Vagina (tissue), 2 donors: ENCODE results near the gene ETS1. TPM values are rescaled to one million over a fixed set of nuclear protein-coding genes. Genes with fewer than 3 reads are reported as not detected.

Source experiments
- DNase-seq, 2 donors: peaks; one replicate each; pipeline ENCODE4 v3.0.0-alpha.2; 2017; ENCODE audit errors: extremely low spot score in 2 of 2
- H3K27ac ChIP-seq: fragments of 200-600 bp; sonication (generic); one replicate; pipeline ENCODE4 v1.5.1; 2019
- H3K27me3 ChIP-seq: fragments of 200-600 bp; sonication (generic); one replicate; pipeline ENCODE4 v1.5.1; 2019
- H3K36me3 ChIP-seq, 2 donors: fragments of 200-600 bp; sonication (generic); one replicate each; pipeline ENCODE4 v1.5.1; 2017 to 2019
- H3K4me1 ChIP-seq: fragments of 200-600 bp; sonication (generic); one replicate; pipeline ENCODE4 v1.5.1; 2019
- H3K4me3 ChIP-seq, 2 donors: fragments of 200-600 bp; sonication (generic); 1 replicate in 1 of 2; 2 replicates in 1 of 2; pipeline ENCODE4 v1.5.1; 2016 to 2019
- H3K9me3 ChIP-seq: fragments of 200-600 bp; sonication (generic); one replicate; pipeline ENCODE4 v1.5.1; 2019
- POLR2A ChIP-seq, 2 donors: fragments of 450-650 bp; IDR thresholded peaks; one replicate each; pipeline ENCODE4 v1.6.1; 2017; ENCODE audit warnings: antibody characterized with exemption in 2 of 2, mild to moderate bottlenecking in 2 of 2, moderate library complexity in 2 of 2
- POLR2AphosphoS5 ChIP-seq, 2 donors: sonication (generic); formaldehyde crosslinking; IDR thresholded peaks; one replicate each; pipeline ENCODE4 v1.9.0; 2017; ENCODE audit warnings: antibody characterized with exemption in 2 of 2, mild to moderate bottlenecking in 2 of 2, low read depth in 1 of 2; ENCODE audit not compliant: insufficient read depth in 1 of 2
- intact Hi-C: fragments of 100-400 bp; cut with DNase I; formaldehyde crosslinking; loops from one replicate; pipeline ENCODE4 v1.15.1; 2023
- total RNA-seq: library from RNA; depleted of rRNA; stranded (reverse); fragments of >200 nt; gene quantifications from one replicate; pipeline ENCODE4 v1.2.3, GENCODE V29; 2016
- TF ChIP-seq, protein P1 (sequence below), 3 experiments: fragments of 450-650 bp in 2 of 3; fragments of 200-600 bp in 1 of 3; sonication (generic) in 1 of 3; IDR thresholded peaks; one replicate each; pipeline ENCODE4 v1.5.1; 2017 to 2019; ENCODE audit warnings: antibody characterized with exemption in 3 of 3, mild to moderate bottlenecking in 2 of 3, moderate library complexity in 2 of 3

The ETS1 gene
- total RNA-seq, 1 donor from 2014 or later, result 51.6 TPM

DNA sequence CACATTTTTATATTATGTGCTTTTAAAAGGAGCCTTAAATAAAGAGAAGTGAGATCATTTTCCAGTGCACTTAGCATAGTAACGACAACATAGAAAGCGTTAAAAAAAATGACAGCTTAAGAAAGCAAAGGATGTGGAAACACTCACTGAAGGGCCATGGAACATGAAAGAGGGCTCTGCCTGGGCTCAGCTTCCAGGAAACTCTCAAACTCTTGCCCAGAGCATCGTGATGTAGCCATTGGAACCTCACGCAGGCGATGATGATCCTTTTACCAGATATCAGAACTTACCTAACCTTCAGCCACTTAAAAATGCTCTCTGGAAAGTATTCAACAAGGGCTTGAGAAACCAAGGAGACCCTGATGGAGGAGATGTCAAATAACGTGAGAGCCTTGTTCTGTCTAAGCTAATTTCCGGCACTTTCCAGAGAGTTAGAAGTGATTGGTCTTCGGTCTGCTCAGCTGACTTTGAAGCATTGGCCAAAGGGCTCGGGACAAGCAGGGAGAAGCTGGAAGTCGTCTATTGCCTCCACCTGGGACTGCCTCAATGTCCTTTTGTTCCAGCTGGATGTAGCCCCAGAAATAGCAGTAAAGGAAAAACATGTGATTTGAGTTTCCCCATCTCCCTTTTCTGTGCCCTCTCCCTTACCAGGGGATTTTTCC, 21.5 kb upstream of the ETS1 start:
- Histone ChIP-seq H3K9me3 (no peaks in the 10 kb centered on the region), H3K36me3 (no peaks in the 10 kb centered on the region), H3K4me3 (no peak overlapping the region), H3K4me1 (peaks cover 15% of the 10 kb centered on the region), H3K27me3 (no peaks in the 10 kb centered on the region), H3K27ac (no peak overlapping the region)
- intact Hi-C loops, result no loop called here
- no peak for DNase-seq
- TF ChIP-seq POLR2A (IDR thresholded peaks at IDR 0.05) (no peak), POLR2AphosphoS5 (IDR thresholded peaks at IDR 0.05; ENCODE audit: insufficient read depth in 1 of 2, low read depth in 1 of 2) (no peak)
- TF ChIP-seq, protein P1, sequence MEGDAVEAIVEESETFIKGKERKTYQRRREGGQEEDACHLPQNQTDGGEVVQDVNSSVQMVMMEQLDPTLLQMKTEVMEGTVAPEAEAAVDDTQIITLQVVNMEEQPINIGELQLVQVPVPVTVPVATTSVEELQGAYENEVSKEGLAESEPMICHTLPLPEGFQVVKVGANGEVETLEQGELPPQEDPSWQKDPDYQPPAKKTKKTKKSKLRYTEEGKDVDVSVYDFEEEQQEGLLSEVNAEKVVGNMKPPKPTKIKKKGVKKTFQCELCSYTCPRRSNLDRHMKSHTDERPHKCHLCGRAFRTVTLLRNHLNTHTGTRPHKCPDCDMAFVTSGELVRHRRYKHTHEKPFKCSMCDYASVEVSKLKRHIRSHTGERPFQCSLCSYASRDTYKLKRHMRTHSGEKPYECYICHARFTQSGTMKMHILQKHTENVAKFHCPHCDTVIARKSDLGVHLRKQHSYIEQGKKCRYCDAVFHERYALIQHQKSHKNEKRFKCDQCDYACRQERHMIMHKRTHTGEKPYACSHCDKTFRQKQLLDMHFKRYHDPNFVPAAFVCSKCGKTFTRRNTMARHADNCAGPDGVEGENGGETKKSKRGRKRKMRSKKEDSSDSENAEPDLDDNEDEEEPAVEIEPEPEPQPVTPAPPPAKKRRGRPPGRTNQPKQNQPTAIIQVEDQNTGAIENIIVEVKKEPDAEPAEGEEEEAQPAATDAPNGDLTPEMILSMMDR (IDR thresholded peaks at IDR 0.05), result no peak

DNA sequence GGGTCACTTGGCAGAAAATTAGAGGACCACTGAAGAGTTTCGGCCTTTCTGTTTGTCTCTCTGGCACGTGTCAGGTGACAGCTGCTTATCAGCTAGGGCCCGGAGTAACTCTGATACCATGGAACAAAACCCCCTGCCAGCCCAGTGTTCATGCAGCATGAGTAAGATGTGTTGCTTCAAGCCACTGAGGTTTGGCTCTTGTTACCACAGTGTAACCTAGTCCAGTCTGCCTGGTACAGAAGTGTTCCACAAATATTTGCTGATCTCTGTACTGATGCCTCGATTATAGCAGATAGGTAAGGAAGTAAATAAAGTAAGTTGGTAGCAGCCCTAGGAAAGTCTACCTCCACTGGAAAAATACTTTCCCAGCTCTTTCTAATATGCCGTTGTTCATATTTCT, 20.5 kb upstream of the ETS1 start:
- intact Hi-C loops, result no loop called here
- H3K4me3 ChIP-seq, result no peak overlapping the region
- no peaks in the 10 kb centered on the region for H3K36me3 ChIP-seq
- no peak for DNase-seq
- no peak for TF ChIP-seq POLR2AphosphoS5 (IDR thresholded peaks at IDR 0.05; ENCODE audit: insufficient read depth in 1 of 2, low read depth in 1 of 2)
- TF ChIP-seq POLR2A (IDR thresholded peaks at IDR 0.05), result no peak
- TF ChIP-seq, protein P1 (IDR thresholded peaks at IDR 0.05), result no peak
- peaks cover 15% of the 10 kb centered on the region for H3K4me1 ChIP-seq
- no peaks in the 10 kb centered on the region for H3K9me3 ChIP-seq
- no peaks in the 10 kb centered on the region for H3K27me3 ChIP-seq
- no peak overlapping the region for H3K27ac ChIP-seq

DNA sequence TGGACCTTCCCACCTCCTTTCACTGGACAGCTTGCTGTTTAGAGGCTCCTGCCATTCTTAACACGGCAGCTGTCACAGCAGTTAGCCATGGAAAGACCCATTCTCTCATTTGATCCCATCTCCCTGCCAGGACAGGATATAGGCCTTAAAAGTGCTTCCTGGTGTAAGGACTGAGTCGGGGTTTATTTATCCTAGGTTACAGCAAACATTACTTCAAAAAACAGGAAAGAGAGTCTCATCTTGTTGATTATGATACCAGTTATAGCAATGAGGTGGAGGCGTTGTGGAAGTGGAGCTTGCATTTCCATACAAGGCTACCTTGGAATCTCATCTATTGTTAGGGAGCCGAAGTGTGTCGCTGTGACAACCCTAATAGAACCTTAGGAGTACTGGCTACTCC, 17.4 kb upstream of the ETS1 start:
- Histone ChIP-seq H3K4me1 (no peaks in the 10 kb centered on the region), H3K27ac (no peak overlapping the region), H3K9me3 (no peaks in the 10 kb centered on the region), H3K4me3 (no peak overlapping the region), H3K36me3 (no peaks in the 10 kb centered on the region), H3K27me3 (no peaks in the 10 kb centered on the region)
- no peak for DNase-seq
- intact Hi-C loops, result no loop called here
- TF ChIP-seq, protein P1 (IDR thresholded peaks at IDR 0.05), result no peak
- TF ChIP-seq POLR2A (IDR thresholded peaks at IDR 0.05), result no peak
- TF ChIP-seq POLR2AphosphoS5 (IDR thresholded peaks at IDR 0.05; ENCODE audit: insufficient read depth in 1 of 2, low read depth in 1 of 2), result no peak

DNA sequence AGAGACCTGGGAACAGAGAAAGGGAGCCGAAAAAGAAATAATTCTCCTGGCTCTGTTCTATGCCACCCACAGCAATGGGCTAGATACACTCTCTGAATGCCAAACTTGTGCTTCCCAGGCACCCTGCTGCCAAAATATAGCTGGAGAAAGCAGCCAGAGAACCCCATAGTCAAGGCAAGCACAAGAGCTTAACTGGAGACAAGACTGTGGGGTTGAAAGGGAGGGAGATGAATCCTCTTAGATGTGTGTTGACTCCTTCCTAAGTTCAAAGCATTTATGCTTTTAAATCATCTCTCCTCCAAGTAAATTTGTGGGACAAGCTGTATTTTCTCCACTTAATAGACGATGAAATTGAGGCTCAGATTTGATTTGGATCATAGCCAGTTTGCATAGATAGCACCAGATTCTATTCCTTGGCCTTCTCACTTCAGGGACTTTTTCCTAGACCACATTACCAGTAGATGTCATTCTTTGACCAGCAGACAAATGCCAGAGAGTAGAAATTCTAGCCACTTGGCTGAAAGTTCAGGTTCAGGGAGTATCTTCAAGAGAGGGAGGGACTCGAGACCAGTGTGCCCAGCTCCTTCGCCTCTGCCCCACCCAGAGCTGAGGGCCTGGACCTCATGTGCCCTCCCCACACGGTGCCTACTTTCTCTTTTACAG, 16.5 kb upstream of the ETS1 start:
- TF ChIP-seq, protein P1 (IDR thresholded peaks at IDR 0.05), result no peak
- TF ChIP-seq POLR2A (IDR thresholded peaks at IDR 0.05), result no peak
- no peak for TF ChIP-seq POLR2AphosphoS5 (IDR thresholded peaks at IDR 0.05; ENCODE audit: insufficient read depth in 1 of 2, low read depth in 1 of 2)
- Histone ChIP-seq H3K4me1 (no peaks in the 10 kb centered on the region), H3K9me3 (no peaks in the 10 kb centered on the region), H3K27me3 (no peaks in the 10 kb centered on the region), H3K27ac (no peak overlapping the region), H3K4me3 (no peak overlapping the region), H3K36me3 (no peaks in the 10 kb centered on the region)
- intact Hi-C loops, result no loop called here
- DNase-seq, result no peak
